GM19328 (cell line): ENCODE results near the gene SET.
A peak's percentile ranks its signal among the peaks of the same experiment; 100 is the strongest.
"Not testable (repeated sequence)": the region's sequence is repeated elsewhere in the genome, so short reads cannot be mapped to it uniquely, and the experiment has no call there.

Source experiments
- ATAC-seq: cut with Tn5 transposase; IDR thresholded peaks from one replicate; pipeline ENCODE4 v1.9.1; 2021; ENCODE audit warnings: mild to moderate bottlenecking, moderate library complexity; ENCODE audit not compliant: unreplicated experiment

SET gene

DNA sequence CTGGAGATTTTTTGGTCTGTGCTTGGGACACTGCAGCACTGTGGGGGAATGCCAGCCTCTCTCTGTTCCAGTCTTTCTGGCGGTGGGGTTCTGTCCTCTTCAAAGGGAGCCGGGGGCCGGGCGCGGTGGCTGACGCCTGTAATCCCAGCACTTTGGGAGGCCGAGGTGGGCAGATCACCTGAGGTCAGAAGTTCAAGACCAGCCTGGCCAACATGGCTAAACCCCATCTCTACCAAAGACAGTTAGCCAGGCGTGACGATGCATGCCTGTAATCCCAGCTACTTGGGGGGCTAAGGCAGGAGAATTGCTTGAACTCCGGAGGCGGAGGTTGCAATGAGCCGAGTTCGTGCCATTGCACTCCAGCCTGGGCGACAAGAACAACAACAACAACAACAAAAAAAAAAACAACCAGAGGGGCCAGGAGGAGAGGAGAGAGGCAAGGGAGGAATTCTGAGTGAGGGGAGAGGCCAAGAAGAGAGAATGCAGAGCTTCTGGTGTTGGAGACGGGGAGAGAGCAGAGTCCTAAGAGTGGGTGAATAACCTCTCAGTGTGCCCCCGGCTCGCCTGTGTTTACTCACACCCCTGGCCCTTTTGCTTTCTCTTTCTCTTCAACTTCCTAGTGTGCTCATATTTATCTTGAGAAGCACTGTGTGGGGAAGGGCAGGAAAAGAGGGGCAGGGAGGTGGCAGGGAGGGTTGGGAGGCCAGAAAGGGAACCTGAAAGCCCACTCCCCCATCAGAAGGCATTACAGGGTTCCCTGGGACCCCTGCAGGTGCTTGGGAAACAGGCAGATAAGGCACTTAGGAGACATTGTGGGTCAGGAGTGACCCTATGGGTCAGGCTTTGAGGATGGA is 3.2 kb upstream of the SET start:
- ATAC-seq: no peak

DNA sequence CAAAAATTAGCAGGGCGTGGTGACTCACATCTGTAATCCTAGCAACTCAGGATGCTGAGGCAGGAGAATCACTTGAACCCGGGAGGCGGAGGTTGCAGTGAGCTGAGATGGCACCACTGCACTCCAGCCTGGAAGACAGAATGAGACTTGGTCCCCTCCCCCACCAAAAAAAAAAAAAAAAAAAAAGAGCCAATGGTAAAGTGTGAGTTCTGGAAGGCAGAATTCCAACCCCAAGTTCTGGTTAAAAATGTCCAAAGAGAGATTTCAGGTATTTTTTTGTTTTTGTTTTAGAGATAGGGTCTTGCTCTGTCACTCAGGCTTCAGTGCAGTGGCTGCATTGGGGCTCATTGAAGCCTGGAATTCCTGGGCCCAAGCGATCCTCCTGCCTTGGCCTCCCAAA is 1.6 kb upstream of the SET start:
- no peak for ATAC-seq

GRCh38 chr9:128689293-128689774 is 312 bp downstream of the SET start:
- peak; percentile 3 for ATAC-seq

DNA sequence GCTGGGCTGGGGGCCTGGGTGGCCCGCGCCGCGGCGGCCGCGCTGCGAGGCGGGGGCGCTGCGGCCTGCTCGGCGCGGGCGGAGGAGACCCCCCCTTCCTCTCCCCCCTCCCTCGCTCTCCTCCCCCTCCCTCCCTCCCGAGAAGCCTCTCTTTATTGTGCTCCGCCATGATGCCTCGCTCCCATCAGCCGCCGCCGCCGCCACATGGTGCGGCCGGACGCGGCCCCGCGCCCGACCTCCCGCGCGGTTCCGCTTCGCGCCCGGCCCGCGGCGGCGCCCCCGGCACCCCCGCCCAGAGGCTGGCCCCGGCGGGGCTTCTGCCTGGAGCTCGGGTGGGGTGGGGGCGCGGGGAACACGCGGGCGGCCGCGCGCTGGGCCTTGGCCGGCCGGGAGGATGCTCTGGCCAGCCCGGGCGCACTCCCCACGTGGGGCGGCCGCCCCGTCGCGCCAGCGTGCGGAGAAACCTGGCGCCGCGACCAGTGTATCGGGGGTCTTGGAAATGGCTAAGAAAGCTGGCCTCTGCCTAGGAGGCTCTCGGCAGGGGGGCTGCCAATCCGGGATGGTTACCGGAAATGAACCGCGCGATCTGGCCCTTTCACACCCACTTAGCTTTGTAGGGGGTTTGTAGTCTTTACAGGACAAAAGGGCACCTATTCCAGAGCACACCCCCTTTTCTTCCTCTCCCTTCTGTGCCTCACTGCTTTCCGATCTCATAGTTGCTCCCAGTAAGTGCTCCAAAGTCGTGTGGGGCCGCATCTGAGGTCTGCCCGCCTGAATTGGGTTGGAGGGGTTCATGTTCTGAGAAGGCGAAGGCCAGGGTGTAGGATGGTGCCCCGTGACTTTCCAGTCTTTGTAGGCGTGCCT is 1.0 kb downstream of the SET start:
- ATAC-seq: no peak

DNA sequence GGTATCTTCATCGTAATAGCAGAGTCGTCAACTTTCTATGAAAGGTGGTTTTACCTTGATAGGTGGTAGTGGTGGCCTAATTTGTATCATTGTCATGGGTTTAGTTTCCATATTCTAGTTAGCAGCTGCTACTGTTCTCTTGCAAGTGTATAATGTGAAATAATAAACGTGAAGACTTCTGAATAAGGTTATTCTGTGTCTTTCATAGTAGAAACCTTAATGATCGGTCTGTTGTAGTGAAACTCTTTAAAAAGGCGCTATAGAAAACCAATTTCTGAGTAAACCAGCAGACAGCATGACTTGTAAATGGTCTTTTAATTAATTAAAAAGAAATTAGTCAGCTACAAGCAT is 1.6 kb downstream of the SET start:
- no peak for ATAC-seq

GRCh38 chr9:128693738-128694137 is 4.7 kb downstream of the SET start:
- not testable (repeated sequence) for ATAC-seq

DNA sequence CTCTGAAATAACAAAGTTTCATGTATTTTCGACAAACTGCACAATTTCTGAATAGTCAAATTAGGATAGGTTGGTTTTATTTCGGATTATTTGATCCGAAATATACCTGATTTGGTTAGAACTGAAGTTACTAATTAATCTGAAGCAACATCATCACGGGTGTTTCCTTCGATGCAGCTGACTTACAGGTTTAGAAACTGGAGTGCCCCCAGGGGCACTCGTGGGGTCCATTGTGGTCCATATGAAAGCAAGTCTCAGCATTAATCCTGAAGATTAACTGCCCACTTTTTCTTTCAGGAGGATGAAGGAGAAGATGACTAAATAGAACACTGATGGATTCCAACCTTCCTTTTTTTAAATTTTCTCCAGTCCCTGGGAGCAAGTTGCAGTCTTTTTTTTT is 5.3 kb downstream of the SET start:
- no peak for ATAC-seq

DNA sequence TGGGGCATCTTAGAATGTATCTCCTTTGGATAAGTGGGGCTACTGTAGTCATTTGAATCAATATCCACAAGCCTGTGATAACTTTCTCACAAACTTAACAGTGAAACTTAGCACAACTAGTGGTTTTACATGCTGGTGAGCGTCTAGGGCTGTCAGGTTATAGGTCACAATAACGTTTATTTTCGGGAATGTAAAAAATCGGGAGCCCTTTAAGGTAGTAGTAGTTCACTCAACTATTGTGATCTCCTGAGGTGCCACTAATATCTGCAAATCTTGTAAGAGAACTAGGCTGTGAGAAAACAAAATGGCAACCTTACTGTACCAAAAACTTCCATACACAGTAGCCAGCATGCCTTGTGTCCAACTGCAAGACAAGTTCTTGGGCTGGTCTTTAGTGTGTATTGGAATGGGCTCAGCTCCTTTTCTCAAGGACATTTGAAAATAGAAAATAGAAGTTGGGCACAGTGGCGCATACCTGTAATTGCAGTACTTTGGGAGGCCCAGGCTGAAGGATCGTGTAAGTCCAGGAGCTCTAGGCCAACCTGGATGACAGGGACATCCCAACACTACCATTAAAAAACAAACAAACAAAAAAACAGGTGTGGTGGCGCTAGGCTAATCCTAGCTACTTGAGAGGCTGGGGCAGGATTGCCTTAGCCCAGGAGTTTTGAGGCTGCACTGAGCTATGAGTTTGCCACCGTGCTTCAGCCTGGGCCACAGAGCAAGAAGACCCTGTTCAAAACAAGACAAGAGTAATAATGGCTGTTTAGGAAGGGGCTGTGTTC is 8.1 kb downstream of the SET start:
- ATAC-seq: no peak

GRCh38 chr9:128699096-128699795 is 10.2 kb downstream of the SET start:
- ATAC-seq: not testable (repeated sequence)

DNA sequence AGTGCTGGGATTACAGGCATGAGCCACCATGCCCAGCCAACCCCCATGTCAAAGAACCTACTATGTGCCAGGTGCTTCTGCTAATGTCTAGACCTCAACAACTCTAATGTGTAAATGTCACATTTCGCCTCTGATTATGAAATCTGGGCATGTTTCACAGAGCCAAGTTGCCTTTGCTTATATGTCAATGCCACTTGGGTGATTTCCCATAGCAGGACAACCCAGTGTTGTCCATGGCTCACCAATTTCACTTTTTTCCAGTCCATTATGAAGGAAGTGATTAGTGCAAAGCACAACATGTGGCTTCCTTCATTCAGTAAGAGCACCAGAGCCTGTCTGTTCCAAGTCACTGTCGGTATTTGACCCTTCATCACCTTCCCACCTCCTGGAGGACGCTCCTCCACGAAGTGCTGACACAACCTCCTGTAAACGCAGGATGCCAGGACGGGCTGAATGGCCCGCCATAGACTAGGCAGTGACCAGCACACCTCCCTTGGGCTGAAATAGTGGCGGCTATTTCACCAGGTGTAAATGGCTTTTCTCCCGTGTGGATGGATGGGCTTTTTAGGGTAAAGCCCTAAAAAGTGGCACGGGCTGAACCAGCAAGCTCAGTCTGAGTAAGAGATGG is 12.3 kb downstream of the SET start:
- no peak for ATAC-seq

- peak; percentile 73 for ATAC-seq
Measured at GRCh38 chr9:128702445-128702948, 13.5 kb downstream of the SET start, which contains the start of gene PKN3. Gene PKN3, plus strand, starts transcription at chr9:128702503. Its CDS starts 413 bp downstream, at chr9:128702916.

GRCh38 chr9:128702949-128703615 is 14.1 kb downstream of the SET start:
- ATAC-seq: peak; percentile 27

GRCh38 chr9:128703616-128704355 is 14.8 kb downstream of the SET start:
- no peak for ATAC-seq

GRCh38 chr9:128704356-128704670 is 15.3 kb downstream of the SET start:
- ATAC-seq: no peak

DNA sequence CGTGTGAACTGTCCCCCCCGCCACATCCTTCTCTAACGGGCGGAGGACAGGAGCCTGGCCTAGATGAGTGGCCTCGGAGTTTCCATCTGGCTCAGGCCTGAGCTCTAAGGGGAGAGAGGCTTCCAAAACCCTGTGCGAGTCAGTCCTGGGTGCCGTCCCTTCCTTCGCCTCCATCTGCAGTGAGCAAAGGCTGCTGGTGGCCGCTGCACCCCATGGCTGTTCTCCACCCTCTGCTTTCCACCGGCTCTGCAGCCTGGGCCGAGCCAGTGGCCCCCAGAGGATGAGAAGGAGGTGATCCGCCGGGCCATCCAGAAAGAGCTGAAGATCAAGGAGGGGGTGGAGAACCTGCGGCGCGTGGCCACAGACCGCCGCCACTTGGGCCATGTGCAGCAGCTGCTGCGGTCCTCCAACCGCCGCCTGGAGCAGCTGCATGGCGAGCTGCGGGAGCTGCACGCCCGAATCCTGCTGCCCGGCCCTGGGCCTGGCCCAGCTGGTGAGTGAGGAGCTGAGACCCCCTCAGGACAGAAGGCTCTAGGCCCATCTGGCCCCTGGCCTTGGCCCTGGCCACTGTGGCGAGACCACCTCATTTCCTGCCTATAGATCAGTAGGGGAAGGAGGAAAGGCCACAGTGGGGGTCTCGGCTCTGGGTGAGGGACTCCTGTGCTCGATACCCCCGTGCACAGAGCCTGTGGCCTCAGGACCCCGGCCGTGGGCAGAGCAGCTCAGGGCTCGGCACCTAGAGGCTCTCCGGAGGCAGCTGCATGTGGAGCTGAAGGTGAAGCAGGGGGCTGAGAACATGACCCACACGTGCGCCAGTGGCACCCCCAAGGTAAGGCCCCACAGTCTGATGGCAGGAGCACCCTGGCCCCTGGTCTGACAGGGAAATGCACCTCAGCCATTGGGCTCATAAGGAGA is 16.3 kb downstream of the SET start:
- no peak for ATAC-seq

- ATAC-seq: no peak
Measured at GRCh38 chr9:128706045-128706444, 17.0 kb downstream of the SET start.

DNA sequence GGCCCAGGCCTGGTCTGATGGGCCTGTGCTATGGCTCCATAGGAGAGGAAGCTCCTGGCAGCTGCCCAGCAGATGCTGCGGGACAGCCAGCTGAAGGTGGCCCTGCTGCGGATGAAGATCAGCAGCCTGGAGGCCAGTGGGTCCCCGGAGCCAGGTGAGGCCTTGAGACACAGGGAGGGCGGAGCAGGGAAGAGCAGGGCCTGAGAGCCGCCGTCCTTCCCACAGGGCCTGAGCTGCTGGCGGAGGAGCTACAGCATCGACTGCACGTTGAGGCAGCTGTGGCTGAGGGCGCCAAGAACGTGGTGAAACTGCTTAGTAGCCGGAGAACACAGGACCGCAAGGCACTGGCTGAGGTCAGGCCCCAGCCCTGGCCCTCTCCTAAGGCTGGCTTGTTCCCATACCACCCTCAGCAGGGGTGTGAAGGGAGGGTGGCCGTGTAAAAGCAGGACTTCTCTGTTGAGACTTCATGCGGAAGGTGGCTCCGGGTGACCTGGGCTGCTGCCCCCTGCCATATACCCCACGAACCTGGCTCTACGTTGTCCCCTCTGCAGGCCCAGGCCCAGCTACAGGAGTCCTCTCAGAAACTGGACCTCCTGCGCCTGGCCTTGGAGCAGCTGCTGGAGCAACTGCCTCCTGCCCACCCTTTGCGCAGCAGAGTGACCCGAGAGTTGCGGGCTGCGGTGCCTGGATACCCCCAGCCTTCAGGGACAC is 17.8 kb downstream of the SET start:
- ATAC-seq: no peak
